Panc1 (cell line): ENCODE results near the gene WWOX. TPM values are rescaled to one million over a fixed set of nuclear protein-coding genes. Genes with fewer than 3 reads are reported as not detected.

Experiments used
- ATAC-seq: fragments of 200-7000 bp; cut with Tn5 transposase; 2 replicates; pipeline ENCODE4 v1.9.1; 2020; ENCODE audit warnings: mild to moderate bottlenecking, moderate library complexity
- BruUV-seq: library from RNA; stranded (reverse); fragments of 400-500 nt; replicated peaks from 2 replicates; lab custom pipeline; 2021; lab: Mats Ljungman, UMichigan
- CTCF ChIA-PET: fragments of 300-600 bp; sonication (Branson Sonifier 250); formaldehyde crosslinking; loops from one replicate; lab custom pipeline; 2022; ENCODE audit warnings: antibody characterized with exemption; lab: Charles Lee
- POLR2A ChIA-PET: fragments of 300-600 bp; sonication (Branson Sonifier 250); formaldehyde crosslinking; loops from one replicate; lab custom pipeline; 2022; ENCODE audit warnings: antibody characterized with exemption; lab: Charles Lee
- DNase-seq: peaks from one replicate; pipeline ENCODE4 v3.0.0-alpha.2; 2010; ENCODE audit warnings: low read depth, low spot score
- H3K27ac ChIP-seq: 2 replicates; pipeline ENCODE4 v1.5.1; 2011; ENCODE audit warnings: mild to moderate bottlenecking, low read length, inconsistent platforms
- H3K27me3 ChIP-seq: fragments of 200-500 bp; sonication (Bioruptor generic); 2 replicates; pipeline ENCODE4 v1.6.0; 2014; ENCODE audit warnings: low read length, inconsistent platforms; ENCODE audit not compliant: control insufficient read depth, insufficient read depth
- H3K36me3 ChIP-seq: fragments of 200-500 bp; sonication (Bioruptor generic); 2 replicates; pipeline ENCODE4 v1.5.1; 2014; ENCODE audit warnings: inconsistent platforms, mild to moderate bottlenecking, low read length, moderate library complexity; ENCODE audit not compliant: control insufficient read depth, insufficient read depth
- H3K4me1 ChIP-seq: 2 replicates; pipeline ENCODE4 v1.5.1; 2011; ENCODE audit warnings: inconsistent platforms, mild to moderate bottlenecking, low read length, moderate library complexity; ENCODE audit not compliant: control insufficient read depth, insufficient read depth
- H3K4me3 ChIP-seq, 2 experiments: 2 replicates each; pipeline ENCODE4 v1.5.1; 2011 to 2012; ENCODE audit warnings: low read depth in 2 of 2, low read length in 2 of 2, mild to moderate bottlenecking in 2 of 2, inconsistent platforms in 1 of 2, moderate library complexity in 1 of 2
- H3K9me3 ChIP-seq: fragments of 200-500 bp; sonication (Bioruptor generic); 2 replicates; pipeline ENCODE4 v1.5.1; 2014; ENCODE audit warnings: low read depth, mild to moderate bottlenecking, inconsistent platforms, low read length, moderate library complexity; ENCODE audit not compliant: control insufficient read depth, insufficient read depth
- CTCF ChIP-seq: fragments of 450-650 bp; IDR thresholded peaks from 2 replicates; pipeline ENCODE4 v1.5.1; 2017; ENCODE audit warnings: mild to moderate bottlenecking
- POLR2AphosphoS5 ChIP-seq: IDR thresholded peaks from 2 replicates; pipeline ENCODE4 v1.6.1; 2012; ENCODE audit warnings: mild to moderate bottlenecking, low read depth, low read length, moderate library complexity
- REST ChIP-seq, 2 experiments: IDR thresholded peaks; 2 replicates each; pipeline ENCODE4 v1.6.1; 2011 to 2012; ENCODE audit warnings: low read depth in 2 of 2, control low read depth in 1 of 2, low read length in 1 of 2, mild to moderate bottlenecking in 1 of 2, moderate library complexity in 1 of 2; ENCODE audit not compliant: insufficient read depth in 1 of 2
- SIN3A ChIP-seq: IDR thresholded peaks from 2 replicates; pipeline ENCODE4 v1.6.1; 2012; ENCODE audit warnings: low read depth, mild to moderate bottlenecking, low read length, moderate library complexity, borderline replicate concordance; ENCODE audit not compliant: insufficient read depth
- TCF7L2 ChIP-seq: IDR thresholded peaks from 2 replicates; pipeline ENCODE4 v1.6.1; 2011; ENCODE audit warnings: mild to moderate bottlenecking, low read depth, low read length, inconsistent platforms
- in situ Hi-C: cut with HindIII; loops from 2 replicates; pipeline ENCODE4 v1.10.0; 2016; ENCODE audit warnings: low sequenced_read_pairs, low pct_unique_long_range_greater_than_20kb
- intact Hi-C: fragments of 100-400 bp; cut with micrococcal nuclease; formaldehyde crosslinking; loops from one replicate; pipeline ENCODE4 v1.10.0; 2022; ENCODE audit not compliant: unreplicated experiment
- total RNA-seq: library from RNA; stranded (reverse); gene quantifications from one replicate; pipeline ENCODE4 v1.2.1, GENCODE V29; 2021; ENCODE audit not compliant: unreplicated experiment

Gene WWOX
- total RNA-seq, 1 experiment from 2014 or later: 12.5 TPM

GRCh38 chr16:78520470-78520869, 421.0 kb downstream of the WWOX start:
- no peaks in the 10 kb centered on the region for H3K36me3 ChIP-seq
- H3K9me3 ChIP-seq: no peaks in the 10 kb centered on the region
- no TSS peak for BruUV-seq
- TF ChIP-seq REST (IDR thresholded peaks at IDR 0.05; ENCODE audit: insufficient read depth in 1 of 2, low read depth in 2 of 2, low read length in 1 of 2): no peak
- no peak for TF ChIP-seq SIN3A
- no peak for TF ChIP-seq CTCF
- no peak for TF ChIP-seq POLR2AphosphoS5
- TF ChIP-seq TCF7L2: no peak
- no peaks in the 10 kb centered on the region for H3K27me3 ChIP-seq
- CTCF ChIA-PET: no interaction called here
- no peak for DNase-seq
- H3K4me3 ChIP-seq: no peak overlapping the region
- POLR2A ChIA-PET: interaction anchor here (0.6 kb wide), 1 partner anchor 383 kb away, joined by 13 read pairs; no protein-coding TSS in a partner anchor
- intact Hi-C loops (no loop called here), in situ Hi-C loops (no loop called here)
- ATAC-seq: no peak
- no peak overlapping the region for H3K27ac ChIP-seq
- H3K4me1 ChIP-seq: no peaks in the 10 kb centered on the region

GRCh38 chr16:78522327-78522726, 422.9 kb downstream of the WWOX start:
- no peaks in the 10 kb centered on the region for H3K36me3 ChIP-seq
- intact Hi-C loops (no loop called here), in situ Hi-C loops (no loop called here)
- ChIA-PET CTCF (no interaction called here), POLR2A (no interaction called here)
- no peaks in the 10 kb centered on the region for H3K4me1 ChIP-seq
- no peak for ATAC-seq
- TF ChIP-seq SIN3A (no peak), TCF7L2 (no peak), POLR2AphosphoS5 (no peak), CTCF (no peak), REST (IDR thresholded peaks at IDR 0.05; ENCODE audit: insufficient read depth in 1 of 2, low read depth in 2 of 2, low read length in 1 of 2) (no peak)
- no TSS peak for BruUV-seq
- H3K27ac ChIP-seq: no peak overlapping the region
- H3K9me3 ChIP-seq: no peaks in the 10 kb centered on the region
- no peaks in the 10 kb centered on the region for H3K27me3 ChIP-seq
- DNase-seq: no peak
- no peak overlapping the region for H3K4me3 ChIP-seq
